ENCODE results near the gene ADRA2C.

The ADRA2C gene

GRCh38 chr4:3760841-3761240 lies 5.3 kb upstream of the ADRA2C start:
- DNase-seq (ENCODE audit: extremely low read depth, low read depth) = no peak
- TF ChIP-seq CTCF (IDR thresholded peaks at IDR 0.05; ENCODE audit: low read depth, low read length) = no peak

- no peak for TF ChIP-seq CTCF (IDR thresholded peaks at IDR 0.05; ENCODE audit: low read depth, low read length)
- DNase-seq (ENCODE audit: extremely low read depth, low read depth) = no peak
Measured at GRCh38 chr4:3762264-3762663, 3.9 kb upstream of the ADRA2C start.

GRCh38 chr4:3762753-3763549 lies 3.2 kb upstream of the ADRA2C start:
- DNase-seq (ENCODE audit: extremely low read depth, low read depth) = no peak
- no peak for TF ChIP-seq CTCF (IDR thresholded peaks at IDR 0.05; ENCODE audit: low read depth, low read length)

GRCh38 chr4:3765271-3766035 lies 732 bp upstream of the ADRA2C start:
- no peak for DNase-seq (ENCODE audit: extremely low read depth, low read depth)
- TF ChIP-seq CTCF (IDR thresholded peaks at IDR 0.05; ENCODE audit: low read depth, low read length) = no peak; the same call in 1 of the 2 replicates

GRCh38 chr4:3766785-3767569 lies 792 bp downstream of the ADRA2C start:
- DNase-seq (ENCODE audit: extremely low read depth, low read depth) = no peak
- TF ChIP-seq CTCF (IDR thresholded peaks at IDR 0.05; ENCODE audit: low read depth, low read length) = no peak

GRCh38 chr4:3767570-3768288 lies 1.5 kb downstream of the ADRA2C start:
- no peak for TF ChIP-seq CTCF (IDR thresholded peaks at IDR 0.05; ENCODE audit: low read depth, low read length)
- no peak for DNase-seq (ENCODE audit: extremely low read depth, low read depth)
